IMR-90 (cell line): Measurements from ENCODE around the gene PBX3. TPM values are rescaled to one million over a fixed set of nuclear protein-coding genes. Genes with fewer than 3 reads are reported as not detected.

ENCODE experiments used
- ATAC-seq: fragments of 200-7000 bp; cut with Tn5 transposase; 2 replicates; pipeline ENCODE4 v1.9.1; 2020; ENCODE audit warnings: low read depth, mild to moderate bottlenecking, moderate library complexity
- BruUV-seq: library from RNA; stranded (reverse); fragments of 400-500 nt; replicated peaks from 2 replicates; lab custom pipeline; 2021; lab: Mats Ljungman, UMichigan
- CTCF ChIA-PET: fragments of 300-600 bp; formaldehyde crosslinking; extraction: SDS; loops from one replicate; lab custom pipeline; 2021; ENCODE audit warnings: antibody characterized with exemption; lab: Yijun Ruan, JAX
- POLR2A ChIA-PET: fragments of 300-600 bp; sonication (Branson Sonifier 250); formaldehyde crosslinking; loops from one replicate; lab custom pipeline; 2022; ENCODE audit warnings: antibody characterized with exemption; ENCODE audit not compliant: unreplicated experiment; lab: Charles Lee
- DNase-seq: peaks from one replicate; pipeline ENCODE4 v3.0.0; 2013
- H2AFZ ChIP-seq: replicated peaks from 2 replicates; pipeline ENCODE3; 2013; ENCODE audit warnings: low read length, mild to moderate bottlenecking; ENCODE audit not compliant: poor library complexity
- H2AK5ac ChIP-seq: 2 replicates; pipeline ENCODE4 v1.6.1; 2013; ENCODE audit warnings: low read depth, low read length, inconsistent platforms
- H2AK9ac ChIP-seq: replicated peaks from 2 replicates; pipeline ENCODE3; 2013; ENCODE audit warnings: mild to moderate bottlenecking, low read depth, low read length, moderate library complexity; ENCODE audit not compliant: poor library complexity
- H2BK120ac ChIP-seq: 2 replicates; pipeline ENCODE4 v1.6.1; 2013; ENCODE audit warnings: low read depth, low read length, inconsistent platforms
- H2BK15ac ChIP-seq: 3 replicates; pipeline ENCODE4 v1.6.1; 2013; ENCODE audit warnings: low read depth, low read length, inconsistent platforms
- H2BK20ac ChIP-seq: 2 replicates; pipeline ENCODE4 v1.6.1; 2013; ENCODE audit warnings: low read depth, mild to moderate bottlenecking, inconsistent platforms, low read length, moderate library complexity
- H2BK5ac ChIP-seq: 2 replicates; pipeline ENCODE4 v1.6.1; 2013; ENCODE audit warnings: mild to moderate bottlenecking, low read depth, low read length, inconsistent platforms; ENCODE audit not compliant: poor library complexity, severe bottlenecking
- H3K14ac ChIP-seq: replicated peaks from 2 replicates; pipeline ENCODE4 v1.6.1; 2013; ENCODE audit warnings: low read depth, low read length, inconsistent platforms
- H3K18ac ChIP-seq: 2 replicates; pipeline ENCODE4 v1.6.1; 2013; ENCODE audit warnings: low read depth, low read length, control low read depth
- H3K23ac ChIP-seq: 2 replicates; pipeline ENCODE4 v1.6.1; 2013; ENCODE audit warnings: low read depth, low read length, inconsistent platforms
- H3K27ac ChIP-seq: 2 replicates; pipeline ENCODE4 v1.5.1; 2013; ENCODE audit warnings: mild to moderate bottlenecking, control low read depth, low read length; ENCODE audit not compliant: insufficient read depth
- H3K27me3 ChIP-seq: 2 replicates; pipeline ENCODE4 v1.6.1; 2013; ENCODE audit warnings: low read length; ENCODE audit not compliant: control insufficient read depth, insufficient read depth
- H3K36me3 ChIP-seq: 2 replicates; pipeline ENCODE4 v1.6.1; 2013; ENCODE audit warnings: low read length, mixed read lengths; ENCODE audit not compliant: control insufficient read depth, insufficient read depth
- H3K4ac ChIP-seq: 2 replicates; pipeline ENCODE4 v1.6.1; 2013; ENCODE audit warnings: low read depth, low read length, inconsistent platforms
- H3K4me1 ChIP-seq: 2 replicates; pipeline ENCODE4 v1.6.1; 2013; ENCODE audit warnings: low read length, mixed read lengths; ENCODE audit not compliant: control insufficient read depth, insufficient read depth
- H3K4me2 ChIP-seq: 2 replicates; pipeline ENCODE4 v1.6.1; 2013; ENCODE audit warnings: low read depth, mild to moderate bottlenecking, control low read depth, low read length, moderate library complexity
- H3K4me3 ChIP-seq: 2 replicates; pipeline ENCODE4 v1.5.1; 2013; ENCODE audit warnings: low read depth, mild to moderate bottlenecking, control low read depth, low read length, moderate library complexity; ENCODE audit not compliant: insufficient read depth
- H3K56ac ChIP-seq: 2 replicates; pipeline ENCODE4 v1.6.1; 2013; ENCODE audit warnings: low read length, inconsistent platforms; ENCODE audit not compliant: insufficient read depth; ENCODE audit errors: extremely low read depth
- H3K79me1 ChIP-seq, 2 experiments: 2 replicates each; pipeline ENCODE4 v1.6.1; 2013; ENCODE audit warnings: low read length in 2 of 2, inconsistent platforms in 1 of 2, low read depth in 1 of 2
- H3K9ac ChIP-seq: 2 replicates; pipeline ENCODE4 v1.6.1; 2013; ENCODE audit warnings: low read depth, low read length, control low read depth
- H3K9me1 ChIP-seq: 2 replicates; pipeline ENCODE4 v1.6.1; 2013; ENCODE audit warnings: low read length, inconsistent platforms; ENCODE audit not compliant: insufficient read depth
- H3K9me3 ChIP-seq: 2 replicates; pipeline ENCODE4 v1.6.1; 2013; ENCODE audit warnings: low read length; ENCODE audit not compliant: control insufficient read depth, insufficient read depth
- H4K20me1 ChIP-seq: 2 replicates; pipeline ENCODE4 v1.6.1; 2013; ENCODE audit warnings: low read length, inconsistent platforms; ENCODE audit not compliant: insufficient read depth
- H4K5ac ChIP-seq: 2 replicates; pipeline ENCODE4 v1.6.1; 2013; ENCODE audit warnings: mild to moderate bottlenecking, low read depth, low read length, control low read depth
- H4K8ac ChIP-seq, 2 experiments: 2 replicates each; pipeline ENCODE4 v1.6.1; 2013; ENCODE audit warnings: low read depth in 2 of 2, low read length in 2 of 2, control low read depth in 1 of 2, inconsistent platforms in 1 of 2
- H4K91ac ChIP-seq: 2 replicates; pipeline ENCODE4 v1.6.1; 2013; ENCODE audit warnings: low read depth, low read length, inconsistent platforms; ENCODE audit not compliant: insufficient read depth
- BHLHE40 ChIP-seq: fragments of 150-350 bp; IDR thresholded peaks from 2 replicates; pipeline ENCODE4 v1.6.1; 2016; ENCODE audit warnings: mild to moderate bottlenecking, low read depth, low read length
- CEBPB ChIP-seq: IDR thresholded peaks from 2 replicates; pipeline ENCODE4 v1.6.1; 2012; ENCODE audit warnings: low read depth, low read length, improper control_type of control experiment
- CHD1 ChIP-seq: IDR thresholded peaks from 2 replicates; pipeline ENCODE4 v1.6.1; 2012; ENCODE audit warnings: low read depth, low read length, improper control_type of control experiment
- FOS ChIP-seq: fragments of 150-350 bp; IDR thresholded peaks from 2 replicates; pipeline ENCODE4 v1.6.1; 2016; ENCODE audit warnings: low read depth, low read length
- MAFK ChIP-seq: IDR thresholded peaks from 2 replicates; pipeline ENCODE4 v1.6.1; 2012; ENCODE audit warnings: low read depth, low read length, improper control_type of control experiment
- NFE2L2 ChIP-seq: fragments of 150-350 bp; IDR thresholded peaks from 2 replicates; pipeline ENCODE4 v1.6.1; 2016; ENCODE audit warnings: low read depth, mild to moderate bottlenecking, low read length
- RAD21 ChIP-seq: IDR thresholded peaks from 2 replicates; pipeline ENCODE4 v1.6.1; 2012; ENCODE audit warnings: low read length, improper control_type of control experiment
- SMC3 ChIP-seq: fragments of 150-350 bp; IDR thresholded peaks from 2 replicates; pipeline ENCODE4 v1.6.1; 2016; ENCODE audit warnings: low read depth, mild to moderate bottlenecking, antibody characterized with exemption, low read length, moderate library complexity
- WGBS, 2 experiments: methylation state at CpG; one replicate each; pipeline versions ENCODE4 v1.1.5 to v1.1.7; 2013; ENCODE audit warnings: missing lambda C conversion rate in 2 of 2; ENCODE audit not compliant: insufficient read length in 1 of 2; ENCODE audit errors: extremely low coverage in 2 of 2; 5-methylcytosine and 5-hydroxymethylcytosine counted together
- dilution Hi-C: fragments of 300-500 bp; cut with HindIII; formaldehyde crosslinking; loops from one replicate; pipeline ENCODE4 v1.14.3; 2018; ENCODE audit warnings: low sequenced_read_pairs; ENCODE audit not compliant: unreplicated experiment
- in situ Hi-C: fragments of 300-500 bp; cut with MboI; formaldehyde crosslinking; loops from 3 replicates; pipeline ENCODE4 v1.14.3; 2019; ENCODE audit warnings: low sequenced_read_pairs, inconsistent platforms, mixed read lengths
- intact Hi-C: fragments of 100-400 bp; cut with micrococcal nuclease; formaldehyde crosslinking; loops from 2 replicates; pipeline ENCODE4 v1.10.0; 2022
- polyA plus RNA-seq, 3 experiments: library from polyadenylated mRNA; depleted of rRNA; stranded (reverse); fragments of >200 nt; gene quantifications; 2 replicates each; pipeline ENCODE4 v1.2.3, GENCODE V29; 2012; ENCODE audit warnings: low replicate concordance in 1 of 3
- total RNA-seq: library from RNA; depleted of rRNA; stranded (reverse); fragments of >200 nt; gene quantifications from 2 replicates; pipeline ENCODE4 v1.2.3, GENCODE V29; 2012
- TF ChIP-seq, protein P1 (sequence below): fragments of 150-350 bp; IDR thresholded peaks from 2 replicates; pipeline ENCODE4 v1.6.1; 2017; ENCODE audit warnings: mild to moderate bottlenecking, antibody characterized with exemption, low read length, low read depth

The PBX3 gene
- total and polyA plus RNA-seq, 2 of the 4 experiments (the other 2 are of a cell fraction), result 12.0 to 15.6 TPM

DNA sequence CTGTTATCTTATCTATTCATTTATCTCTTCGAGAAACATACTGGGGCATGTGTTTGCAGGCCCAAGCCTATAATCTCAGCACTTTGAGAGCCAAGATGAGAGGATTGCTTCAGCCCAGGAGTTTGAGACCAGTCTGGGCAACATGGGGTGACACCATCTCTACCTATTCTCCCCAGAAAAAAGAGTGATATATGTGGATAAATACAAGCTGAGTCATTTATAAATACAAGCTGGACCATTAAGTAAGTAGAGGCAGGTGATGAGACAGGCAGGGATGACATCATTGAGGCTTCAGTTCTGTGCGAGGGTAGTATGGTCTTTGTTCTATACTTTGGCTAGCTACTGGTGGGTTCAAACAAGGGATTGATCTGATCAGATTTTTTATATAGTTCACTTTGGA lies 25.6 kb downstream of the PBX3 start:
- TF ChIP-seq BHLHE40, result no peak
- TF ChIP-seq, protein P1, sequence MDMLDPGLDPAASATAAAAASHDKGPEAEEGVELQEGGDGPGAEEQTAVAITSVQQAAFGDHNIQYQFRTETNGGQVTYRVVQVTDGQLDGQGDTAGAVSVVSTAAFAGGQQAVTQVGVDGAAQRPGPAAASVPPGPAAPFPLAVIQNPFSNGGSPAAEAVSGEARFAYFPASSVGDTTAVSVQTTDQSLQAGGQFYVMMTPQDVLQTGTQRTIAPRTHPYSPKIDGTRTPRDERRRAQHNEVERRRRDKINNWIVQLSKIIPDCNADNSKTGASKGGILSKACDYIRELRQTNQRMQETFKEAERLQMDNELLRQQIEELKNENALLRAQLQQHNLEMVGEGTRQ, result no peak
- TF ChIP-seq CHD1, result no peak
- TF ChIP-seq SMC3, result no peak
- TF ChIP-seq RAD21, result no peak
- no peak for TF ChIP-seq NFE2L2
- no peak for TF ChIP-seq FOS
- TF ChIP-seq MAFK, result no peak
- no peak for TF ChIP-seq CEBPB
- Histone ChIP-seq H2BK20ac (no peak overlapping the region), H4K5ac (no peak overlapping the region), H3K9ac (no peak overlapping the region), H4K20me1 (no peaks in the 10 kb centered on the region; the same call in 1 of the 2 replicates), H3K27me3 (no peaks in the 10 kb centered on the region), H2AFZ (no peak overlapping the region), H3K27ac (no peak overlapping the region), H3K18ac (no peak overlapping the region), H4K8ac (no peak overlapping the region), H3K9me1 (no peaks in the 10 kb centered on the region), H2AK5ac (no peak overlapping the region), H3K4ac (no peak overlapping the region), H2BK5ac (no peak overlapping the region), H3K4me3 (no peak overlapping the region), H3K4me1 (no peaks in the 10 kb centered on the region), H3K56ac (no peak overlapping the region), H3K23ac (no peak overlapping the region), H2AK9ac (no peak overlapping the region), H2BK120ac (no peak overlapping the region), H3K9me3 (no peaks in the 10 kb centered on the region; the same call in 1 of the 2 replicates), H4K91ac (no peak overlapping the region), H3K79me1 (peaks cover 31% of the 10 kb centered on the region in 2 experiments; a peak in 3 of 4 replicates), H2BK15ac (no peak overlapping the region), H3K36me3 (0 out of 2 replicates have a peak, but pooled peaks cover 1% of the 10 kb centered on the region), H3K4me2 (no peak overlapping the region), H3K14ac (no peak overlapping the region)
- DNase-seq (no peak), ATAC-seq (no peak)
- no TSS peak for BruUV-seq
- intact Hi-C loops, result no loop called here
- dilution Hi-C loops, result no loop called here
- ChIA-PET POLR2A (no interaction called here), CTCF (no interaction called here)
- no CpG with 5 or more reads among the region's 2 CpGs for WGBS, 2 experiments
- in situ Hi-C loops, result no loop called here
